ENCODE data around the gene GPS2.
A peak's percentile ranks its signal among the peaks of the same experiment; 100 is the strongest.

Gene GPS2

GRCh38 chr17:7284911-7285310 is 30.2 kb downstream of the GPS2 start:
- TF ChIP-seq, protein P1, sequence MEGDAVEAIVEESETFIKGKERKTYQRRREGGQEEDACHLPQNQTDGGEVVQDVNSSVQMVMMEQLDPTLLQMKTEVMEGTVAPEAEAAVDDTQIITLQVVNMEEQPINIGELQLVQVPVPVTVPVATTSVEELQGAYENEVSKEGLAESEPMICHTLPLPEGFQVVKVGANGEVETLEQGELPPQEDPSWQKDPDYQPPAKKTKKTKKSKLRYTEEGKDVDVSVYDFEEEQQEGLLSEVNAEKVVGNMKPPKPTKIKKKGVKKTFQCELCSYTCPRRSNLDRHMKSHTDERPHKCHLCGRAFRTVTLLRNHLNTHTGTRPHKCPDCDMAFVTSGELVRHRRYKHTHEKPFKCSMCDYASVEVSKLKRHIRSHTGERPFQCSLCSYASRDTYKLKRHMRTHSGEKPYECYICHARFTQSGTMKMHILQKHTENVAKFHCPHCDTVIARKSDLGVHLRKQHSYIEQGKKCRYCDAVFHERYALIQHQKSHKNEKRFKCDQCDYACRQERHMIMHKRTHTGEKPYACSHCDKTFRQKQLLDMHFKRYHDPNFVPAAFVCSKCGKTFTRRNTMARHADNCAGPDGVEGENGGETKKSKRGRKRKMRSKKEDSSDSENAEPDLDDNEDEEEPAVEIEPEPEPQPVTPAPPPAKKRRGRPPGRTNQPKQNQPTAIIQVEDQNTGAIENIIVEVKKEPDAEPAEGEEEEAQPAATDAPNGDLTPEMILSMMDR (IDR thresholded peaks at IDR 0.05; ENCODE audit: control insufficient read depth, insufficient read depth, low read depth, low read length, missing control alignments): no peak
- no peak for DNase-seq (ENCODE audit: low read depth)
- no peak overlapping the region for H3K4me3 ChIP-seq (ENCODE audit: control insufficient read depth, low read depth, low read length)

DNA sequence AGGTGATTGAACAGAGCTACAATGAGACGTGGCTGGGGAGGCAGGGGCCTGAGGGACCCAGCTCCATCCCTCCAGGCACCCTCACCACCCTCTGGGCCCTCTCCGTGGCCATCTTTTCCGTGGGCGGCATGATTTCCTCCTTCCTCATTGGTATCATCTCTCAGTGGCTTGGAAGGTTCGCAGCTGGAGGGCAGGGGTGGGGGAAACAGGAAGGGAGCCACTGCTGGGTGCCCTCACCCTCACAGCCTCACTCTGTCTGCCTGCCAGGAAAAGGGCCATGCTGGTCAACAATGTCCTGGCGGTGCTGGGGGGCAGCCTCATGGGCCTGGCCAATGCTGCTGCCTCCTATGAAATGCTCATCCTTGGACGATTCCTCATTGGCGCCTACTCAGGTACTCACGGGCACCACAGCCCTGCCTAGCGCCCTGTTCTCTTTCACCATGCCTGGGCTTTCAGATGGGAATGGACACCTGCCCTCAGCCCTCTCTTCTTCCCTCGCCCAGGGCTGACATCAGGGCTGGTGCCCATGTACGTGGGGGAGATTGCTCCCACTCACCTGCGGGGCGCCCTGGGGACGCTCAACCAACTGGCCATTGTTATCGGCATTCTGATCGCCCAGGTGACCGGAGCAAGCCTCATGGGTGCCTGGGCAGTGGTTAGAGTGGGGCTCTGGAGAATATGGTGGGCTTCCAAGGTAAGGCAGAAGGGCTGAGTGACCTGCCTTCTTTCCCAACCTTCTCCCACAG is 31.5 kb downstream of the GPS2 start:
- TF ChIP-seq, protein P1 (IDR thresholded peaks at IDR 0.05; ENCODE audit: control insufficient read depth, insufficient read depth, low read depth, low read length, missing control alignments): no peak
- no peak overlapping the region for H3K4me3 ChIP-seq (ENCODE audit: control insufficient read depth, low read depth, low read length)
- DNase-seq (ENCODE audit: low read depth): no peak

DNA sequence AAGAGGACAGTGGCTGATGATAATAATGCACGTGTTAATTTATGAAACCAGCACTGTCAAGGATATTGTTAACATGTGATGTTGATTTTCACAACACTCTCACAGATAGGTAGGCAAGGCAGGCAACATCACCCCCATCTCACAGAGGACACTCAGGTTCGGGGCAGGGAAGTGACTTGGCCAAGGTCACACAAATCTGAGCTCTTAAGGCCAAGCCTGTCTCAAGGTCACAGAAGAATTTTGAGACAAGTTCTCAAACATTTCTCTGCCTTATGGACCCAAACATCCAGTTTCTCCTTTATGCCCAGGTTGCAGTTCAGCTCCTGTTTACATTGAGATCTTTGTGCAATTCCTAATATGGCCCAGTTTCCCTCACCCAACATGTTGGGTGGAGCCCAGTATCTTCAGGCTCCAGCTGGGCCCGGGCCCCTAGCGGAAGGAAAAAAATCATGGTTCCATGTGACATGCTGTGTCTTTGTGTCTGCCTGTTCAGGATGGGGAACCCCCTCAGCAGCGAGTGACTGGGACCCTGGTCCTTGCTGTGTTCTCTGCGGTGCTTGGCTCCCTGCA is 32.3 kb downstream of the GPS2 start:
- TF ChIP-seq, protein P1 (IDR thresholded peaks at IDR 0.05; ENCODE audit: control insufficient read depth, insufficient read depth, low read depth, low read length, missing control alignments): no peak
- no peak overlapping the region for H3K4me3 ChIP-seq (ENCODE audit: control insufficient read depth, low read depth, low read length)
- DNase-seq (ENCODE audit: low read depth): no peak

DNA sequence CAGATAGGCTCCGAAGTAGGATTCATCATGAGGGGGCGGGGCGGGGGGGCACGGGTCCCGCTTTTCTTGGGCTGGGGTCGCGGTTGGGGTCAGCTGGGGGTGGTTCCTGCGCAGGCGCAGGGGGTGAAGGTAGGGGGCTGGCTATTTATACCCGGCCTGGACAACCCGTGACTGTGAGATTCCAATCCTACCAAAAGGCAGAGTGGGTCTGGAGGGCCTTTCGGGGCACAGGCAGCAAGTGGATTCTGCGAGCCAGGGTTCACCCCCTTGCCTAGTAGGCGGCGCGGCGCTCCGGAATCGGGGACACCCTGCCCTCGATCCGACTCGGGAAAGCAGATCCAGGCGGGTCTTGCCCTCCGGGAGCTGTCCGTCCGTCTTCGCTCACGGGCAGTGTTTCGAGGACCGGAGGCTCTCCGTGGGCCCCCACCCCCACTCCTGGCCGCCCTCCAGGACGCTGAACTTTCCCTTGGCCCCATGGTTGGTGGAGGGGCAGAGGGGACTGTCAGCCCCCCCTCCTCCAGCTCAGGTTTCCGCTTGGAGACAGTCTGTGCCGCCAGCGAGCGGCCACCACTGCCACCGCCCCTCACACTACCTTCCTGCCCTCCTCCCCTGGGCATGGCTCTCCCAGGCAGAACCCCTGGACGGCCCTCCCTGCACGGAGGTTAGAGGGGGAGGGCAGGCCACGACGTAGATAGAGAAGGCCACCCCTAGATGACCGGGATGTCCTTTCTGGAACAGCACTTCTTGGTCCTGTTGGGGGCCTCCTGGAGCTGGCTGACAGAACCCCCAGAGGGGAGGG is 33.0 kb downstream of the GPS2 start:
- H3K4me3 ChIP-seq (ENCODE audit: control insufficient read depth, low read depth, low read length): peak overlapping the region; percentile 55
- TF ChIP-seq, protein P1 (IDR thresholded peaks at IDR 0.05; ENCODE audit: control insufficient read depth, insufficient read depth, low read depth, low read length, missing control alignments): no peak
- DNase-seq (ENCODE audit: low read depth): no peak

DNA sequence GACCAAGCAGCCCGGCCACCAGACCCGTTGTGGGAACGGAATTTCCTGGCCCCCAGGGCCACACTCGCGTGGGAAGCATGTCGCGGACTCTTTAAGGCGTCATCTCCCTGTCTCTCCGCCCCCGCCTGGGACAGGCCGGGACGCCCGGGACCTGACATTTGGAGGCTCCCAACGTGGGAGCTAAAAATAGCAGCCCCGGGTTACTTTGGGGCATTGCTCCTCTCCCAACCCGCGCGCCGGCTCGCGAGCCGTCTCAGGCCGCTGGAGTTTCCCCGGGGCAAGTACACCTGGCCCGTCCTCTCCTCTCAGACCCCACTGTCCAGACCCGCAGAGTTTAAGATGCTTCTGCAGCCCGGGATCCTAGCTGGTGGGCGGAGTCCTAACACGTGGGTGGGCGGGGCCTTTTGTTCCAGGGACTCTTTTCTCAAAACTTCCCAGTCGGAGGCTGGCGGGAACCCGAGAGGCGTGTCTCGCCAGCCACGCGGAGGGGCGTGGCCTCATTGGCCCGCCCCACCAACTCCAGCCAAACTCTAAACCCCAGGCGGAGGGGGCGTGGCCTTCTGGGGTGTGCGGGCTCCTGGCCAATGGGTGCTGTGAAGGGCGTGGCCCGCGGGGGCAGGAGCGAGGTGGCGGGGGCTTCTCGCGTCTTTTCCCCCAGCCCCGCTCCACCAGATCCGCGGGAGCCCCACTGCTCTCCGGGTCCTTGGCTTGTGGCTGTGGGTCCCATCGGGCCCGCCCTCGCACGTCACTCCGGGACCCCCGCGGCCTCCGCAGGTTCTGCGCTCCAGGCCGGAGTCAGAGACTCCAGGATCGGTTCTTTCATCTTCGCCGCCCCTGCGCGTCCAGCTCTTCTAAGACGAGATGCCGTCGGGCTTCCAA is 33.8 kb downstream of the GPS2 start, which contains the start of gene SLC2A4:
Gene SLC2A4 (plus strand): TSS at position 645 of the 879 bp plus-strand sequence. CDS start 217 bp downstream, at position 862.
- peak within 1 kb of the TSS; percentile 55 for H3K4me3 ChIP-seq (ENCODE audit: control insufficient read depth, low read depth, low read length)
- DNase-seq (ENCODE audit: low read depth): peak; percentile 56
- TF ChIP-seq, protein P1 (IDR thresholded peaks at IDR 0.05; ENCODE audit: control insufficient read depth, insufficient read depth, low read depth, low read length, missing control alignments): no peak
